NCI-H526 treated with DMSO at 0.1 percent for 48 hours (cell line): Measurements from ENCODE around the gene MATN1.

Source experiments
- DNase-seq: peaks from one replicate; lab custom pipeline; 2025; lab: John Stamatoyannopoulos, UW

The MATN1 gene

GRCh38 chr1:30718091-30718635 lies 5.2 kb downstream of the MATN1 start:
- DNase-seq: peak; percentile 96

DNA sequence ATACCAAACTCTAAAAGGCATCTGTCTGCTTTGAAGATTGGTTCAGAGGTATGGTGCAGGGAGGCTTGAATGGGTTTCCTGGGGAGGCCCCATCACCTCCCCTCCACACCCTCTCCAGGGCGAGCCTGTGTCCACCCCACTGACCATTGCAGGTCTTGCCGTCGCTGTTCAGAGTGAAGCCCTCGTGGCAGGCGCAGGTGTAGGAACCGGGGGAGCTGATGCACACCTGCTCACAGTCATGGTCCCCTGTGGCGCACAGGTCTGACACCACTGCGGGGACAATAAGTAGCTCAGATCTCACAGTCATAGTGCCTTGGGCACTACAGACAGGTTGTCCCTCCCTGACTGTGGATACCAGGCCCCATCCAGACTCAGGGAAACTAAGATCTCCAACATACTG lies 6.7 kb downstream of the MATN1 start:
- DNase-seq: no peak

DNA sequence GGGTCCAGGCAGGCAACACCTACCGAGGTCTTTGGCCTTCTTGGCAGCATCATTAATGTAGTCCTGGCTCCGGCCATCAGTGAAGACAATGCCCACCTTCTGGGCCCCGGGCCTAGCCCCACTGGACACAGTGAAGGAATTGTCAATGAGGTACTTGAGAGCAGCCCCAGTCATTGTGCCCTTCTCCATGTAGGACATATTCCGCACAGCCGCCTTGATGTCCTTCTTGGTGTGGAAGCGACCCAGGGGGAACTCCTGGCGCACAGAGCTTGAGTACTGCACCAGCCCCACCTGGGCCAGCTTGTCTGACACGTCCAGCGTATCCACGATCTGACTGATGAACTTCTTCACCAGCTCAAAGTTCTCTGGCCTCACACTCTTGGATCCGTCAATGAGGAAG lies 7.5 kb downstream of the MATN1 start:
- DNase-seq: no peak

DNA sequence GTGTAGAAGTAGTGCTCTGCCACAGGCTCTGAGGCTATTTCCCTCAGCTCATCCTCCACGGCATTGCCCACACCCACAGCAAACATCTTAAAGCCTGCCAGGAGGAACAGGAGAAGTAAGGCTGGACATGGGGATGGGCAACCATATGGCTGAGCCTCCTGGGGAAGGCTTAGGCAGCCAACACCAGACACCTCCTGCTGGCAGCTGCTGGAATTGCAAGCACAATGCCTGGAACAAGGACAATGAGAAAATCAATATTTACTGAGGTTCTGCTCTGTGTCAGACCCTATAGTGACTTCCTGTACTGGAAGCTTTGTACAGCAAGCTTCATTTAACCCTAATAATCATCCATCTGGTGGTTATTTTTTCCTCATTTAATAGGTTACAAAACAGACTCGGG lies 8.2 kb downstream of the MATN1 start:
- DNase-seq: no peak

DNA sequence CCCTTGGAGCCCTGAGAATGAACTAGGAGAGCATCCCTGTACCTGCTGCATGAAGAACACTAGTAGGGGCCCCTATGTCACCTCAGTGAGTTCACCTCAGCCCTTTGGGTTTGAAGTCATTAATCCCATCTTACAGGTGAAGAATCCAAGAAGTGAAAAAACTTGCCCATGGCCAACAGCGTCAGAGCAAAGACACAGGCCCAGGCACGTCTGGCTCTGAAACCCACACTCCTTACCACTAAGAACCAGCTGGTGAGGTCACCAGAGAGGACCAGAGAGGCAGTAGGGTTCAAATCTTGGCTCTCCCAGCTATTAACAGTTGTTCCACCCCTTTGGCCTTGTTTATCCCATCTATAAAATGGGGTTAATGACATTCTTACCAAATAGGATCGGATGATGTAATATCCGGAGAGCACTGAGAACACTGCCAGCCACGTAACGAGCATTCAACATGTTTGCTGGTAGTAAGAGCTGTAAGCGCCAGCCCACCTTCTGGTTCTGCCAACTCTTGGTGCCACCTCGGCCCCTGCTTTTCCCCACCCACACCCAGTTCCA lies 8.8 kb downstream of the MATN1 start:
- no peak for DNase-seq

- DNase-seq: no peak
These were observed 9.4 kb downstream of the MATN1 start for GRCh38 chr1:30714025-30714424.

DNA sequence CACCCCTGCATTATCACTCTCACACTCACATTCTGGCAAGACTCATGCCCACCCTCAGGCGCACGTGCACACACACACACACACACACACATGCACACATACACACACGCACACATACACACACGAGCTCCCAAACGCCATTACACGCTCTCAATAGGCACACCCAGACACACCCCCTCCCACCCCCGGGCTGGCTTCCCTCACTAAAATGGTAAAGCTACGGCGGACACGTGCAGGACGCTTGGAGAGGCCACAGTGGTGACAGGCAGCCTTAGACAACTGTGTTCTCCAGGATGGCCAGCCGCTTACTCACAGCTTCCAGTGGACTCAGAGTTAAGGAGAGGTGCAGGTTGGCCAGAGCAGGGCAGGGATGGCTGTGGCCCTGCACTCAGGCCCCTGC lies 10.1 kb downstream of the MATN1 start:
- DNase-seq: no peak

DNA sequence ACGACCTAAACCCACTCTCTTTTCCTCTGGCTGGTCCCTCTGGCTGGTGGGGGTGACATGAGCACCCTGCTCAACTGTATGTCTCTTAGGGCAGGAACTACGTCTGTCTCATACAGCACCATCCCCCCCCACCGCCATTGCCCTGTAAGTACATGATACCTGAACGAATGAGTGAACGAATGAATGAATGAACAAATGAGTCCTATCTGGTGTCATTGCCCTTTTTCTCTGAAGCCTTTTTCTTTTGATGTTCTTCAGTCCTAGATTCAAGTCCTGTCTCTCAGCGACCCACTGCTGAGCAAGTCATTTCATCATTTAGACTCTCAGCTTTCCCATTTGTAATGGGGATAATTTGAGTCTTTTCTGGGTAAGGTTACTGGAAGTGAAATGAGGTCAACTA lies 10.8 kb downstream of the MATN1 start:
- DNase-seq: no peak

GRCh38 chr1:30710407-30710806 lies 13.0 kb downstream of the MATN1 start:
- no peak for DNase-seq

DNA sequence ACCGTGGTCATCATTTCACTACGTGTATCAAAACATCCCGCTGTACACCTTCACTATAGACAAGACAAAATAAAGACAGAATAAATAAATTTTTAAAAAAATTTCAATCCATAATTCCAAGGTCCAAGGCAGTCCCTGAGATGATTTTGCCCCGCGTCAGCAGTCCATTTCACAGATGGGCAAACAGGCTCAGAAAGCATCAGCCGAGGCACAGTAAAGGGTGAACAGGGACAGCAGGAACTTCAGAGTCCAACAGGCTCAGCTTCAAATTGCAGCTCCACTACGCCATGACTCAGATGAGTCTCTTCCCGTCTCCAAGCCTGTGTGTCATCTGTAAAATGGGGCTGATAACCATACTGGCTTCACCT lies 15.0 kb downstream of the MATN1 start:
- DNase-seq: no peak

GRCh38 chr1:30707412-30708360 lies 15.7 kb downstream of the MATN1 start:
- DNase-seq: peak; percentile 35

DNA sequence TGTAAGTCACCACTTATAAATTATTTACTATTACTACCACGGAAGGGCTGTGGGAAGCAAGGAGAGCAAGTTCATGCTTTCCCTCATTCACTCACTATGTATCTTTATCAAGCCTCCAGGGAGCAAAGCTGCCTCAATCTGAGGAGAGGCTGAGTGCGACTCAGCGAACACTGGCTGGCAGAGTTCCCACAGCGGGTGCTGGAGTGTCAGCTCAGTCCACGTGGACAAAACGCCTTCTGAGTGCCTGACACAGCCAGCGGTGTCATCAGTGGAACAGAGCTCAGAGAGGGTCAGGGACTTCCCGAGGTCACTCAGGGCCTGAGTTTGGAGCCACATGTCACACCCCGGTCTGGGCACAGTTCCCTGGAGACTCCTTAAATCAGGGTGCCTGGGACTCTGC lies 16.9 kb downstream of the MATN1 start:
- no peak for DNase-seq

DNA sequence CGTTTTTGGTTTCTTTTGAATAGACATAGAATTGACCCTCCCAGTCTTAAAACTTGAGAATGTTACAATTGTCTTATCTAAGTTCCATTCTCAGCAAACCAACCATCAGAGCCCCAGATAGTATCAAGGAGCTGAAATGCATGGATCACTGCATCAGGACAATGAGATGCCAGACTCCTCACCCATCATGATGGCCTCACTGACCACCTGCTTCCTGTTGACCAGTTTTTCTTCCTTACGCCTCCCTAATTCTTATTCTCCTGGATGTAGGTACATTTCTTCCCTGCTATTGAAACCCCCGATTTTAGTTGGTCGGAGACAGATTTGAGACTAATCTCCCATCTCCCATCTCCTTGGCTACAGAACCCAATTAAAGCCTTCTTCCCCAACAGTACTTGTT lies 17.7 kb downstream of the MATN1 start:
- no peak for DNase-seq

DNA sequence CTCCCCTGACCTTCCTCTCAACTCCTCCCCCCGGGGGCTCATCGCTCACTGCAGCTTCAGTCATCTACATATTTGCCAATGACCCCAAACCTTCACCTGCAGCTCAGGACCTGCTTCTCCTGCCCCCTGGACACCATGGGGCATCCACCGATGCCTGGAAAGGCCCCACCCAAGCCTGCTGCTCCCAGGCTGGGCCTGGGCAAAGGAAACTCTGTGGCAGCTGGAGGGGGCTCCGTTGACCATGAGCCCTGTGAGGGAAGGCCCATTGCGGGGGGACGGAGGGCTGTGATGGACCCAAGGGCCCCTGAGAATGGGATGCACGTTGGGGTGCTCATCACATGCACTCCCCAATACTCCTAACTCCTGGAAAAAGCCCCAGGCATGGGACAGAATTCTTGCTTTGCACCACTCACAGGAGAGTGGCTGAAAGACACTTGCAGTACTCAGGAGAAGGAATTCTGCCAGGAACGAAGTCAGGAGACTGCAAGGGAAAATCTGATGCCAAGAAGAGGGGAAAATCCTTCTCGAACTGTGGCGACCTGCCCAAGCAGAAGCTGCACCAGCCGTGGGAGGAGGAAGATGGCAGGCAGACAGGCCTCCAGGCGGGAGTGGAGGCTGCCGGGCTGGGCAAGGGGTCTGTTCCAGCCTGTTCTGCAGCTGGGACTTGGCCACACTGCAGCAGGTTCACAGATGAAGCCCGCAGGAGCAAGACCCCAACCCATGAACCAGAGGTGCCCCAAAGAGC lies 18.4 kb downstream of the MATN1 start:
- DNase-seq: no peak

DNA sequence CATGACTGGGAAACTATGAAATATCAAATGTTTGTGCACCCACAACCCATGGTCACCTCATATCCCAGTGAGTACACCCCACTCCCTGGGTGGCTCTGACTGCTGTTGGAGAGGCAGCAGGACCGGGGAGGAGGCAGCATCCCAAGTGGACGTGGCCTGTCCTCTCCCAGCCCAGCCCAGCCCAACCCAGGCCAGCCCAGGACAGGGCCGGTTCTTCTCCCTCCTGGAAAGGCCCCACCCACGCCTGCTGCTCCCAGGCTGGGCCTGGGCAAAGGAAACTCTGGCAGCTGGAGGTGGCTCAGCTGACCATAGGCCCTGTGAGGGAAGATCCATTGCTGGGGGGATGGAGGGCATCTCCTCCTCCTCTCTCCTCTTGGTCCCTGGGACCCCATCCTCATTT lies 19.1 kb downstream of the MATN1 start:
- DNase-seq: no peak

GRCh38 chr1:30702823-30703222 lies 20.6 kb downstream of the MATN1 start:
- DNase-seq: no peak

DNA sequence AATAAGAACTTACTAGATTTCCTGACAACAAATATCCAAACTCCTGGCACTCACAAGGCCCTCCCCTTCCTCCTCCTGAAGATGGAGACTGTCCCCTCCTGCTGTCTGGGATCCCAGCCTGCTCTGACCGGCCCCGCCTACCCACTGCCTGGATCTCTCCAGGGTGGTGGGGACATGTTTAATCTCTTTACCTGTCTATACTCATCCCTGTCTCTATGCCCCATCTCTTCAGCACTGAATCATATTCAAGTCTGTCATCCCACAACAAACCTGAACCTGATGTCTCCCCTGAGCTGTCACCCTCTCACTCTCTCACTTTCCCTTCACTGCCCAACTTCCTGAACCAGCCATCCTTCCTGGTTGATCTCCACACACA lies 22.1 kb downstream of the MATN1 start:
- no peak for DNase-seq

- no peak for DNase-seq
These were observed 22.7 kb downstream of the MATN1 start for GRCh38 chr1:30700528-30701257.

- DNase-seq: no peak
These were observed 23.6 kb downstream of the MATN1 start for GRCh38 chr1:30699762-30700161.

- no peak for DNase-seq
These were observed 24.9 kb downstream of the MATN1 start for GRCh38 chr1:30698401-30698981.

DNA sequence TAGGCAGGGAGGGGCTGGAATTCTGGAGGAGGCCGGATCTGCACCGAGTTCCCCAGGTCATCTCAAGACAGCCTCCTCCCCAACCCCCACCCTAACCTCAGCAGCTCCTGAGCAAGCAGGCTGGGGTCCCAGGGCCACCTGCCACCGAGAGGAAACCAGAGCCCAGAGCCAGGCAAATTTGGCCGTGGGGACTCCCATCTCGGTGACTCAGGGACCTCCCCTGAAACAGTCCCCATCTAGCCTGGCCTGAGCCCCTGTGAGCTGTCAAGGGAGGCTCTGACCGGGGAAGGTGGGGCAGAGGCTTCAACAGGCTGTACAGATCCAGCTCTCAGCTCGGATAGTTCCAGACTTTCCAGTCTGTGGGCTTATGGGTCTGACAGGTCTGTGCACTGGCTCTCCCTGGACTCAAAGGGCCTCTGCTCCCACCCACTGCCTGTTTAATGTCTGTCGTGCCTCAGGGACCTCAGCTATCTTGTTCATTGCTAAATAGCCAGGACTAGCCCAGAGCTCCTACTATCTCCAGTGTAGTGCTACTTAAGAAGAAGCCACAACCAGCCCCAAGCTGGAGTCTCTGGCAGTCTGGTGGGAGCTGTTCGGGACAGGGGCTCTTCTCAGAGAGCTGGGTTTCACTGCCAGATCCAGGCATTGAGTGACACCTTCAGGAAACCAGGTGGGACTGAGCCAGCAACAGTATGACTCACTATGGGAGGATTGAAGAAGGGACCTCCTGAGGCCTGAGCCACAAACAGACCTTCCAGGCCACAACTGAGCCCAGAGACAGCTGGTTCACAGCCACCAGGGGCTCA lies 25.6 kb downstream of the MATN1 start:
- no peak for DNase-seq
